CD4-positive, alpha-beta T cell treated with Interleukin-15 for 4 hours (primary cell): ENCODE data around the gene ARPP21.

Source experiments
- DNase-seq: peaks from one replicate; pipeline ENCODE4 v3.0.0-alpha.2; 2020; ENCODE audit warnings: low spot score

The ARPP21 gene

DNA sequence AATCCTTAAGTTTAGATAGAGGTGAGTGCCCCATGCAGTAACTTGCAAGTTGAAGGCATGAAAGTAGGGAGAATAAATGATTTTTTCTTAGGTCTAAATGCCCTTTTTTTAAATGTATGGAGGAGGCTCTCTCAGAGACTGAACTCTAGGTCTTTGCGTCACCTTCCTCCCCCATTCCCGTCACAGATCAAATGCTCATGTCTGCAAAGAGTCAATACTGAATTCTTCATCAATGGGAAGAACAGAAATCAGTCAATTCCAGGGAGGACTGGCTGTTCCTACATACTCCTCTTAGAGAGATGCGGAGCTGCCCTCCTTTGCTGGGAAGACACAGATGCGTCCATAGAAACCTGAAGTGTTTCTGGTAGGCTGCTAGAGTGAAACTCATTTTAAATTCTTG lies 98.2 kb downstream of the ARPP21 start:
- no peak for DNase-seq

DNA sequence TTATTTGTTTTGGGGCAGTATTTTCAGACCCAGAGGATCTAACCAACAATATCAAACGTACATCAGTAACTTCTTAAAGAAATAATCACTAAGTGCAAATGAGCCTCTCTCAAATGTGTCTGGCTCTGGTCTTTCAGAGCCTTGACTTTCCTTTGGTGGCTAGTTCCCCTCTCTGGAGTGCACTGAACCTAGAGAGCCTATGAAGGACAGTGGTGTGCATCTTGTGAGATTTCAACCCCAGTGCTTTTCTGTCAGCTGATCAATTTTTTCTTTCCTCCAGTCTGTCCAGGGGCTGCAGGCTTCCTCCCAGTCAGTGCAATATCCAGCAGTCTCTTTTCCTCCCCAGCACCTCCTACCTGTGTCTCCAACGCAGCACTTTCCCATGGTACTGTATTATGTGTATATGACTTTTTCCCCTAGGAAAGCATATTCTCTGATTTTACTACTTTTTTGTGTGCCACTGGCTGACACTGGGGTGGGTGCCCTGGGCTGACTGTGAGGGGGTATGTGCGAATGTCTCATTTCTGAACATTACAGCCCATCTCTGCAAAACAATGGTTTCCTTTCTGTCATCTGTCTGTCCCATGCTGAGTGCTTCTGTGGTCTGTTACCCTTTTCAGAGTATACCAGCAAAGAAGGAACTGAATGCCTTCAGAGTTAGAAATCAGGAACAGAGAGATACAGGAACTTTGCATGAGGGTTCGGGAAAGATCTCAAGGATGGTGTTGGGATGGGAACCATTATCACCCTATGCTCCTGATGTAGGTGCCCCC lies 98.8 kb downstream of the ARPP21 start:
- no peak for DNase-seq

DNA sequence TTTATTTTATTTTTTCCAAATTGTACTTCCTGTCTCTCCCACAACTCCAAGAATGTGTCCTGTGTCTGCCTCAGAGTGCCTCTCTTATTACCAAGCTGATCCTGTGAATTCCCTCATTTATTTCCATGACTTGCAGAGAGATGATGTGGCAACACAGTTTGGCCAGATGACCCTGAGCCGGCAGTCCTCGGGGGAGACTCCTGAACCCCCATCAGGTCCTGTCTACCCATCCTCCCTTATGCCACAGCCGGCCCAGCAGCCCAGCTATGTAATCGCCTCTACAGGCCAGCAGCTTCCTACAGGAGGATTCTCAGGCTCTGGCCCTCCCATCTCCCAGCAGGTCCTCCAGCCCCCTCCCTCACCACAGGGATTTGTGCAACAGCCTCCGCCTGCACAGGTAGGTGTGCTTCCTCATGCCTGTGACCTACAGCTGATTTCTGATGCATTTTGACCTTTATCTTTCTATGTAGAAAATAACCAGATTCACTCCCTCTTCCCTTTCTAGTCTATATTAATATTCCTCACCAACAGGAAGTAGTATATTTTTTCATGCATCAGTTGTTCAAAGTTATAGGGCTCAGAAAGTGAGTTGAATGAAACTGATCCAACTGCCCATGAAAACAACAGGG lies 100.0 kb downstream of the ARPP21 start:
- no peak for DNase-seq

DNA sequence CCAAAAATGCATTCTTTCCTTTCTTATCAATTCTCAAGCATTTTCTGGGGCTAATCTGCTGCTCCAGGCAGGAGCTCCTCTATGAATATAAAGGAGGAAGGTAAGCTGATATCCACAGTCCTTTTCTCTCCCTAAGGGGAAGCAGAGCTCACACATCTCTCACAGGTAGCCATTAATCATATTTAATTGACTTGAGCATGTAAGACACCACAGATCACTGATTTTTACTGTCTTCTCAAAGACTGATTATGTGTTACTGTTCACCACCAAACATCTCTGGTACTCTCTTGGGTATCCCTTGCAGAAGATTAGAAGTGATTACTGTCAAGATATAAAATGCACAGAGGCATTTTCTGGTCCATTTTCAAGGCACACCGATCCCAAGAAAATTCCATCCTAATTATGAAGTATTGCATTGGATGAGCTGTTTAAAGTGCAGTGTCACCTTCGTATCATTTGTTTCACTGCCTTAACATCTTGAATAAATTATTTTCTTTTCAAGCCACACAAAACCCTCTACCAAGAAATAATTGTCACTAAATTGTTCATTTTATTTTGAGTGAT lies 100.7 kb downstream of the ARPP21 start:
- no peak for DNase-seq

DNA sequence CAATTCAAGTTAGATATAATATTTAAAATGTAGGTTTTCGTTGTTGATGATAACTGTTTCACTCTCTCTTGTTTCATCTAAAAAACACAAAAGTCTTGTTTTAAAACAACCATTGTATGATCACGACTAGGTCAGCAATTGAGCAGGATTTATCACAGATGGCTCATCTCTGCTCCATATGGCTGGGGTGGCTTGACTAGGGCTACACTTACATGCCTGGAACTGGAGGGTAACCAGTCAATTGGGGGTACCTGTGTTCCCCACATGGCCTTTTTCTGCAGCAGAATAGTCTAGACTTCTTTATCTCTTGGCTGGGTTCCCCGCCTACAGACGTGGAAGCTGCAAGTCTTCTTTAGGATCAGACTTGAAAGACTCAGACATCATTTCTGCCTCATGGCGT lies 103.9 kb downstream of the ARPP21 start:
- DNase-seq, result no peak

DNA sequence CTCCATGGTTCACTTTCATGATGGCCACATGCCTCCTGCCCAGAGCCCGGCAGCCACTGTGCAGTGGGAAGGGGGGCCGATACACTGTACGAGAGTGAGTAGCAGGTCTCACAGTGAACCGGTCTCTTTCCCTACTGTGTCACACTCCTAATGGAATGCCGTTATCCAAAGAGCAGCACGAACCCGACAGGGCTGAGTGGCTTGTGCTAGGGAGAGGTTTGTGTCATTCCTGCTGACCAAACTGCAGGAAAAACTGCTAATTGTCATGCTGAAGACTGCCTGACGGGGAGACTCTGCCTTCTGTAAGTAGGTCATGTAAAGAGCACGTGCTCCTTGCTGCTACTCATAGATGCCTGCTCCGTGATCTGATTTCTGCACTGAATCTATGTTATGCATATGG lies 105.1 kb downstream of the ARPP21 start:
- no peak for DNase-seq

DNA sequence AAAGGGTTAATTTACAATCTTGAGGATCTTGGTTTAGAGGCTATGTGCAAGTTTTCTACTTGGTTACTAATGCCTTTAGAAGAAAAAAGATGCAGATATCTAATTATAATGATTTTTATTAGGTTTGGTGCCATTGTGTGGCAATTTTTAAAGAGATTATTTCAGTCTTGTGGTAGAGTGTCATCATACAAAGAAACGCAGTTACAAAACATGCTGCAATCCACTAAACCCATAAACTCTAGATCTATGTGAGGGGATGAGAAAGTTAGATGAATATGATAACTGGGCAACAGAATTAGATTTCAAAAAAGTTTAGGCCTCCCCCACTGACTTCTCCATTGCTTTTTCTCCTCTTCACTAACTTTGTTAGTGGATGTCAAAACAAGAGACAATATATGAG lies 106.0 kb downstream of the ARPP21 start:
- DNase-seq, result no peak

DNA sequence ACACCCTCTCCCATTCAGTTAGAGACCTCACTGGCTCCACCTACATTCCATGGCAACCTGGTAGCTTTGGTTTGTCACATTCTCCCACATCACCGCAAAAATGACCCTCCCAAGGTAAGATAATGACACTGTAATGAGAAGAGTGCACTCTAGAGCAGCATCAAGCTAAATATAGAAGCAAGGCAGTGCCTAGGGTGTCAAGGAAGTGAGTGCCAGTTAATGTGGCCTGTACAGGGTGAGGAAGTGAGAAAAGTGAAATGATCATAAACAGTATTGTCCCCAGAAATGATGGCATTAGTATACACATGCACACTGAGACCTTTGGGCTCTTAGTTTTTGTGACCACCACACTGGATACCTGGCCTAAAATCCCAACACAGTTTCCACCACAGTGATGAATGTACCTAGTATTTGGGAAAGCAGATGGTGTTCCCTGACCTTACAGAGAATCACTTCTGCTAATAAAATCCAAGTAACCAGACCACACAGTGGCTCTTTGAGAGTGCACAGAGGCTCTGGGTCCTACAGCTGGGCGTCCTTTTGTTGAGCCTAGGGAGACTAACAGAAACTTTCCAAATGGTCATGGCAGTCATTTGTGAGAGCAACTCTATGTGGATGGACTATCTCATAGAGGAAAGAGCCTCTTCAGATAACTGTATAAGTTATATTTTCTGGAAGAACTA lies 106.6 kb downstream of the ARPP21 start:
- DNase-seq, result no peak

DNA sequence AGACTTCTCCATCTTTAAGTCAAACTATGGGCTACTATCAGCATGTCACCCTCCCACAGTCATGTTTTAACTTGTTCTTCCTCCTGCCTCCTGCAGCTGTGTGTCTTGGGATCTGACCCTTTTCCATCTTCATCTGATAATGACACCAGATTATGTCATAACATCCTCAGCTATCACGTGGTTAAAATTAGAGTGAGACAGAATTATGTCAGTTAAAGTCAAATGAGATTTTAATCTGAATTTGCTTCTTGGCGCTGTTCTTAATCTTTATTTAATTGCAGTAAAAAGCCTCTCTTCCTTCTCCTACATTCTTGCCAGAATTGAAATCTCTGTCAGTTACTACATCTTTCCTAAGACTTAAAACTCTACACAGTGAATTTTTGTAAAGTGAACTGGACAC lies 107.2 kb downstream of the ARPP21 start:
- DNase-seq, result no peak

DNA sequence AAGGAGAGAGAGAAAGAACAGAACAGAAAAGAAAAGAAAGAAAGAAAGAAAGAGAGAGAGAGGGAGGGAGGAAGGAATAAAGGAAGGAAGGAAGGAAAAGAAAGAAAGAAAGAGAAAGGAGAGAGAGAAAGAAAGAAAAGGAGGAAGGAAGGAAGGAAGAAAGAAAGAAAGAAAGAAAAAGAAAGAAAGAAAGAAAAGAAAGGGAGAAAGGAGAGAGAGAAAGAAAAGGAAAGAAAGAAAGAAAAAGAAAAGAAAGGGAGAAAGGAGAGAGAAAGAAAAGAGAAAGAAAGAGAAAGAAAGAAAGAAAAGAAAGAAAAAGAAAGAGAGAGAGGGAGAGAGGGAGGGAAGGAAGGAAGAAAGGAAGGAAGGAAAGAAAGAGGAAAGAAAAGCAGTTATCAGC lies 108.8 kb downstream of the ARPP21 start:
- DNase-seq, result no peak

DNA sequence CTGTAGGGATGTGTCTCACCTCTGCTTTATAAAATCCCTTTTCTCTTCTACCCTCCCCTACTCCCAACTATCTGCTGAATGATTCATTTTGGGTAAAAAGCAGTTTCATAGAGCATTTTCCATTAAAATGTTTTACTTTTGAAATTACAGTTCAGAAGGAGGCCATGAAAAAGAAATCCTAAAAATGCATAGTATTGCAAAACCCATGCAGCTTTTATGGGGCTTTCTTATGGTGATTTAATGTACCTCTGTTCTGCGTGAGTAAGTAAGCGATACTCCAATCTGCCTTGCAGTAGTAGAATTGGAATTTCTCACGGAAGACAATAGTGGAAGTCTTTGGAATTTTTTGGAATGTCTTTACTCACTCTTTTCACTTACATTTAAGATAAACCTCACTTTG lies 111.9 kb downstream of the ARPP21 start:
- no peak for DNase-seq

DNA sequence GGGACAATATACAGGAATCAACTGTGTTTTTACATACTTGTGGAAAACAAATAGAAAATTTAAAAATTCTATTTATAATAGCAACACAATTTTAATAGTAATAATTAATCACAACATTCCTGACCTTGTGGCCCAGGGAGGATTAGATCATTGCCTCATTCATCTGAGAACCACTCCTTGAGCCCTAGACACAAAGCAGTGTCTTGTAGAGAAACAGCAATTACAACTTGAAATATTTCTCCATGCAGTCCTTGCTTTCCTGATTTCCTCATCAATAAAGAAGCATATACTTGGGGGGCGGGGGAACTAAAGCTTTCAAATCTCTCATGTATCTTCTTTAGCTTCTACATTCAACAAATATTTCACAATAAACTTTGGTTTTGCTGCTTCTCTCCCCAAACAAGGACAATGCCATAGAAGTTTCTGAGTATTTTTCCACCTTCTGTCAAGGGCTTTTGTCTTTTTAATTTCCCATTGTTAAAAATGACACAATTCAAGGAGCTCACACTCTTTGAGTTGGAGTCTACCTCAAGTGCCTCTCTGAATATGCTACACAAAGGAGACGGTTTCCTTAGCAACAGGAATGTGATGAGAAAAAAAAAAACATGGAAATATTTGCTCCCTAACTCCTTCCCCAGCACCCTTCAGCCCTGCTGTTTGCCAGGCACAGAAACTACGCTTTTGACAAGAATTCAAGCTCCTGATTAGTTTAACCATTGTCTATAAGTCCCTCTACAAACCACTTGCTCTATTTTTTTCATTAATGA lies 118.8 kb downstream of the ARPP21 start:
- no peak for DNase-seq

DNA sequence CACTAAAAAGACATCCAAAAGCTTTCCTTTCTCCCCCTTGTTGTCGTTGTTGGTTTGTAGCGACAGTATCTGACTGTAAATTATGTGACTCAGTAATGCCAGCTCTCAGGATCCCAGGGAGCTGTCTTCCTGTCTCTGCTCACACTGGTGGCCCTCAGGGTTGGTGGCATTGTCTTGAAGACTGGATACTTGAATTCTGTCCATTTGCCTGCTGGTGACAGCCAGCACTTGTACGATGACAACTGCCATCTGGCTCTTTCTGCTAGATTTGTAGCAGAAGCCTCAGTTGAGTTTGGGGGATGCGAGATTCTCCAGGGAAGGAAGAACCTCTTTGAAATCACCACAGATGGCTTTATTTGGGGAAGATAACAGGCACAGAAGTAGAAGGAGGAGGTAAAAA lies 120.8 kb downstream of the ARPP21 start:
- no peak for DNase-seq

DNA sequence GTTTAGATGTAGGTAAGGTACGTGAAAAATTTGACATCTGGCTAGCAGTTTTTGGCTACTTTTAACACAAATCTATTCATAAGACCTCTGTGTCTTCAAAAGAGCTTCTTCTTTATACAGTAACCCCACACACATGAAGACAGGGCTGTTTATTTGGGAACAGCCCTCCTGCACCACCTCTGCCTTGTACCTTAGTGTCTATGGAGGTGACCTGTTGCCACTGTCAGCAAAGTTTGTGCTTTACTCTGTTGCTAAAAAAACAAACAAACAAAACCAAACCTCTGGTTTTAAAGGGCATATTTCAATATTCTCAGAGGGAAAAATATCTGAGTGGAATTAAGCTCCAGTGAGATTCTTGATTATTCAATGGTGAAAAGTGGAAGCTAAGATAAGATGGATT lies 122.0 kb downstream of the ARPP21 start:
- DNase-seq, result no peak

DNA sequence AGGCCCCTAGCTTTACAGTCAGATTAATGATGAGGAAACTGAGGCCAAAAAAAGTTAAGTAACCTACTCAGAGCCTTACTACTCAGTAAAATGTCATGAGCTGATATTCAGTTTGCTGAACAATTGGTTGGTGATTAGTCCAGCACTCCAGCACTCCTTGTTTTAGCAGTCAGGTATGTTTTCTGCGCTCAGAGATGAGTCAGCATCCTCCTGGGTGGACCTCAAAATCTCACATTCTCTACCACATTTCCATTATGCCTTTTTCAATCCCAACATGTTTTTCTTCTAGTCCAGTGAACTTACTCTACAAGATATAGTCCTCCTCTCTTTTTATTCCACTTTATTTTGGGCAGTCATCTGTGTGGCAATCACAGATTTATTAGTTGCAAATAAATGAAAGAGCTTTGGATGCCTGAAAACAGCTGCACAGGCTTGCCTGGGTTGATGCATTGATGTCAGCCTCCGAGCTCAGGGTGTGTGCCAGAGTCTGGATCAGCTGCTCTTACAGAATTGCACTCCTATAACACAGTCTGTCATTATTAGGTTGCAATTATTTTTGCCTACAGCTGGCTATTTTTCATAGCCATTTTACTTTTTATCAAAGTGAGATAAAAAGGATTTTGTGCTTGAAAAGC lies 133.2 kb downstream of the ARPP21 start:
- DNase-seq, result no peak

DNA sequence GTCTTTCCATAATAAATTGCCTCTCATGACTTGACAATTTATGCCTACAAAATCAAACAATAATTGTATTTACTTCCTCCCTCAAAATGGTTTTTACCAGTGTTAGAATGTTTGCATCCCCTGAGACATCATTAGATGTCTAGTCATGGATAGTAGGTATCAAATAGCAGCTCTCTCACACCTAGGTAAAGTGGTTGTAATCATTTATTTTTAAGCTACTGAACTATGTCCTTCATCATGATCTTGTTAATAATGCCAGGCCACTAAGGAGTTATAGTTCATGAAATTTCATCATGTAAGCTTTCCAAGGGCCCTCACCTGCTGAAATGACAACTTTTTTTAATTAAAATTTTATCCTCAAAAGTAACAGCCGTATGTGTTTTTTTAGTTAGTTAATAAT lies 134.1 kb downstream of the ARPP21 start:
- no peak for DNase-seq

DNA sequence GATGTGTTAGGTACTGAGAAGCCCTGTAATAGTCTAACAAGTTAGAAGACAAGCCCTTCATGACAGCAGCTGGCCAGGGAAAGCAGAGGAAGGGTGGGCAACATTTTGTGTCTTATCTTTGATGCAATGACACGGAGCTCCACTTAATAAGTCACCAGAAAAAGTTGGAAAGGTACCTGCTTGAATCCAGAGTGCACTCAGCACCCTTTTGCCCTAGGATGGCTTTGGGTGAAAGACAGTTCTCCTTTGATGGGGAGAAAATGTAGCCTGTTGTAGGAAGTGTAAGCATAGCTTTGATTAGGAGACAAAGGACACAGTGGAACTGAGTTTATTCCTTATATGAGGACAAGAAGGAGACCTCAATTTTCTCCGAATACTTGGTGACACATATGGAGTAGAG lies 137.0 kb downstream of the ARPP21 start:
- no peak for DNase-seq

DNA sequence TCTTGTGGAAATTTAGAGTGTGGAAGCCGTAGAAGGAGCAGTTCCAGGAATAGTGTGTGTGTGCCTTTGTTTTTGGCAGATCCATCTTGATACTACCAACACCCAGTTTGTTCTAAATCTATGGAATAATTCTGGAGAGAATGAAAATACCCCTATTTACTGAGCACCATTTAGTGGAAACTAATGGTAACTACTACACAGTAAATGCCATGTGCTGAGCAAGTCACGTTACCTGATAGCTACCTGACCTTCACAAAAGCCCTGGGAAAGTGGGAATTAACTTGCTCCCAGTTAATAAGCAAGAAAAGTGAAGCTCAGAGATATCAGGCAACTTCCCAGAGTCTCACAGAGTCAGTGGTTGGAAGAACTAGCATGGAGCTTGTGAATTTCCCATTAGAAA lies 137.7 kb downstream of the ARPP21 start:
- DNase-seq, result no peak

DNA sequence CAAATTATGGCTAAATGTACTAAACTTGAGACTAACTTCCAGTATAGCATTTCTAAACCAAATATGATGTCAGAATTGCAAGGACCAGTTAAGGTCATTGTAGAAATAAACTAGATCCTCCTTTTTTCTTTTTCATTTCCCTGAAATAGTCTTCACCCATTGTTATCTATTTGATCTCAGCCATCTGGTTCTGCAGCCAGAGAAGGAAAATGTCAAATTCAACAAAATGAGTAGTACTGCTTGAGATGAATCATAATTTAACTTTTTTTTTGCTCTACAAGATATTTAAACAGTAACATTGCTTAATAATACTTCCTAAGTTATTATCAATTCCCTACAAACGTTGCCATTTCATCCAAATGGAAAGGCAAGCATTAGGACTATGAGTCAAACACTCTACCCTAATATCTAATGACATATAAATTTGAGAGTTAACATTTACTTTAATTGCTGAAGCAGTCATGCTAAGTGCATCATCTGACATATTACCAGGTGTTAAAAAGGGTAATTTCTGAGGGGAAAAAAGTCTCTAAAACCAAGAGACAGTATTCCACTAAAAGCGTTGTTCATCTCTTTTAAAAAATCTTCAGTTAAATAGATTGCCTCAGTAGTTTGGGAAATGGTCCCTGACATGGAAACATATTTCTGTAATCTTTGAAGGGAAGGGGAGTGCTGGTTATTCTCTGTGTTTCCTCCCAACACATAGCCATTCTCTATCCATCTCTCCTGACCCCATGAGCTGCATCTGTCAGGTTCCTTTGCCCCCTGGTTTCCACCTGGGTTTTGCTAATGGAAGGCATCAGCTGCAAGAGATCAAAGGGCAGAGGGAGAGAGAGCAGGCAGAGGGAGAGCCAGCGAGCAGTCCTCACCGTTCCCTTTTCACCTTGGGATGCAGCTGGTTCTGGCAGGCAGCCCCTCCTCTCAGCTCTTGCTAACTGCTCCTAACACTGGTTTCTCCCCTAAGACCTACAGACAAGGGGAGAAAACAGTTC lies 138.5 kb downstream of the ARPP21 start:
- no peak for DNase-seq

DNA sequence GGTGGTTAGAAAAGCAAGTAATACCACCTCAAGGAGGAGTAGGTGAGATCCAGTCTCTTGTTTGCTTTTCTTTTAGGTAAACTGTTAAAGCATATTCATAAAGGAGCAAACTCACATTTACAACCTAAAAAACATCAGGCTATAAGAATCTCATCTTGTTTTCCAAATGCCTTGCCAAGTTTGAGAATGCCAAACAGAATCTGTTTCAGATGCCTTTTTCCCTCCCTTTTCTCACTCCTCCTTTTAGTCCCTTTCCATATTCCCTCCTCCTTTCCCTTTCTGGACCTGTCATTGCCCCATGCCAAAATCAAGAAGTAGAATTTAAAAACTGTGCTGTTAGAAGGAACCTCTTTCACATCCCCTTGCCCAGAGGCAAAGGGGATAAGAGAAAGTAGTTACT lies 140.3 kb downstream of the ARPP21 start:
- DNase-seq, result no peak

DNA sequence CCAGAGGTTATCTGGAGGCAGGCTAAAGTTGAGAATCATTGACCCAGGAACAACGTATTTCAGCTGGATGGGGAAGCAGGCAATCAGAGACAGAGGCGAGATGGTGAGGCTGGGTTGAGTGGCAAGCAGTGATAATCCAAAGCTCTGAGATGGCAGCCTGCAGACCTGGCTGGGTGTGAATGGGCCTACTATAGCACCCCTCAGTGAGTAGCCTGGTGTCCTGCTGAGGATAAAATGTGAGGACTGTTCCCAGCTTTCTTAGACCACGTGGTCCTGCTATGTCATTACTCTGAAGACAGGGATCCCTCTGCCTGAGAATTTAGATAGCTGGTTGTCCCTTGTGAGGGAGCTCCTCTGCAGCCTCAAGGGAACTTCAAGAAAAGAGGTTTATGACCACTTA lies 141.5 kb downstream of the ARPP21 start:
- DNase-seq, result no peak
